Measurements from ENCODE around the gene COA1.
"Not testable (repeated sequence)": the region's sequence is repeated elsewhere in the genome, so short reads cannot be mapped to it uniquely, and the experiment has no call there.

COA1 gene

DNA sequence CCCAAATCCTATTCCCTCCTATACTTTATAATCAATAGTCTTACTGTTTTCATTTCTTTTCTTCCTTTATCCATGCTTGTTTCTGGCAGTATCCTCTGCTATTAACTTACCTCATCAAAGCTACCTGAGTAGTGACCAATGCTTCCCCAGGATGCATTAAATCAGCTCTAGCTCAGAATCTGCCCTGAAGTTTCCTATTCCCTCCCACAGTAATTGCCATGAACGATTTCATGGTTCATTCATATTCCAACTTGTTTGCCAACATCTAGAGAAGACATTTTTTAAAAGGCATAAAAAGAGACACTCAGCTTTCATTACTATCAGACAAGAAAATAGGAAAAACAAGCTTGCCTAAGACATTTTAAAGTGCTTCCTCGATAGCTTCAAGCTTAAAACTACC, 42.3 kb downstream of the COA1 start:
- DNase-seq: no peak

- no peak for DNase-seq
Measured at GRCh38 chr7:43680736-43681135, 48.6 kb downstream of the COA1 start.

DNA sequence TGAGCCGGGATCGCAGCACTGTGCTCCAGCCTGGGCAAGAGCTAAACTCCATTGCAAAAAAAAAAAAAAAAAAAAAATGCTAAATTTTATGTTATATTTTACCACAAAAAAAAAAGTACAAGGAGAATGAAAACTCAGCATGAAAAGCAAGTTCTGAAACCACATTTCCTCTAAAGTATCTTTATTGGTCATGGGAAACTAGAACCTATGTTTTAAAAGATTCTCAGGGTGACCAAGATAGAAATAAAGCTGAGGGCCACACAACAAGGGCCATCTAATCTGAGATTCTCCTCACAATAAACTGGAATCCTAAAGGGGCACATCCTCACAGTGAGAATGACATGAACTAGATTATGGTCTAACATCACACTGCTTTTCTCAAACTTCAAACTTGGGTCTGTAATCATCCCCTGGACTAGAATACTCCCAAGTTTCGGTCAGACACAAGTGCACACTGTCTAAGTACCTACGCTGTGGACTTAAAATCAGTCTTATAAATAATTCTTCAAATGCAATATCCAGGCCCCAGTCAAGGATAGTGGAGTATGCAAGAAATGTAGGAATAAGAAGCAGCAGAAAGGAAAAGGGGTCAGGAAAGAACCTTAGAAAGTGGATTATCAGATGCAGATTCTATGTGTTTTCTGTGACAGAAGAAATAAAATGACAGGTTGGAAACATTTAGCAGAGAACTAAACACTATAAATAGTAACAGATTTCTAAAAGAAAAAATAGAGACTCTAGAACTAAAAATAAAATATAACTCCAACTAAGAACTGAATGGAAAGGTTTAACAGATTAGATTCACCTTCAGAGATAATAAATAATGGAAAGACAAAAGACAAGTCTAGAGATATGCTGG, 49.9 kb downstream of the COA1 start:
- no peak for DNase-seq

- DNase-seq: no peak
Measured at GRCh38 chr7:43678315-43678714, 51.0 kb downstream of the COA1 start.

DNA sequence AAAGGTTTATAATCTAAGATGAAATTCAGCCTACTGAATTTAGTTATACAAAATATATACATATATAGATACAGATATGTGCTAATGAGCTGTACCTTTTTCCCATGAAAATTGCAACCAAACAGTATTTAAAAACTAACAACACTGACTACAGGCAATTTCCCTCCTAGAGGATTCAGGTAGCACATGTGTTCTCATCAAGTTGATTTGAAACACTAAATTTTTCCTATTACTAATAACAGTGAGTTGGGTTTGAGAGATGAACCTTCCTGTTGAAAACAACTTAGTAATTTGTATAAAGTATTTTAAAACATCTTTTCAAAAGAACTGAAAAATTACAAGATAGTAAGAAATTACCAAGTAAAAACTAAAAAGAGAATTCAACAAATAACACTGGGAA, 51.5 kb downstream of the COA1 start:
- no peak for DNase-seq

GRCh38 chr7:43674559-43675436, 54.5 kb downstream of the COA1 start:
- DNase-seq: no peak

GRCh38 chr7:43673243-43673976, 55.9 kb downstream of the COA1 start:
- DNase-seq: not testable (repeated sequence)

DNA sequence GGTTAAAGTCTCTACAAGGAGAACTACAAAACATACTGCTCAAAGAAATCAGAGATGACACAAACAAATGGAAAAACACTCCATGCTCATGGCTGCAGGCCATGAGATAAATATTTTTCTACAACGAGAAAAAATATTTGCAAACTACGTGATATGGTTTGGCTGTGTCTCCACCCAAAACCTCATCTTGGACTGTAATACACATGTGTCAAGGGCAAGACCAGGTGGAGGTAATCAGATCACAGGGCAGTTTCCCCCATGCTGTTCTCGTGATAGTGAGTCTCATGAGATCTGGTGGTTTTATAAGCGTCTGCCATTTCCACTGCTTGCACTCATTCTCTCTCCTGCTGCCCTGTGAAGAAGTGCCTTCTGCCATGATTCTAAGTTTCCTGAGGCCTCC, 57.8 kb downstream of the COA1 start:
- no peak for DNase-seq

- no peak for DNase-seq
Measured at GRCh38 chr7:43669286-43670081, 59.8 kb downstream of the COA1 start.

DNA sequence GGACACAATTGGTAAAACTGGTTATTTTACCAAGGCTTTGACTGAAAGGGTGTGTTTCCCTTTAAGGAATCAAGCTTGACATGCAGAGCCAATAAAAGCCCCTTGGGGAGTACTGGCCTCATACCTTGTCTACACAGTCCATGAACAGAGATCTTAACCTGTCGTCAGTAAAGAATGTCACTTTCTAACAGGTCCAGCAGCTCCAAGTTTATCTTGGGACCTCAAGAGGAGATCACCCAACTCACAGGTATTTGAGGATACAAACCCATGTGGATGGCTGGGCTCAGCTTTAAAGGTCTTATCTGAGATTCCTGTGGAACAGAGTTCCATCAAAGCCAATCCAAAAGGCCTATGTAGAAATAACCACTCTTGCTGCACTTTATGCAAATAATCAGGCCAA, 61.3 kb downstream of the COA1 start:
- DNase-seq: no peak

- DNase-seq: no peak
Measured at GRCh38 chr7:43666938-43667337, 62.4 kb downstream of the COA1 start.

DNA sequence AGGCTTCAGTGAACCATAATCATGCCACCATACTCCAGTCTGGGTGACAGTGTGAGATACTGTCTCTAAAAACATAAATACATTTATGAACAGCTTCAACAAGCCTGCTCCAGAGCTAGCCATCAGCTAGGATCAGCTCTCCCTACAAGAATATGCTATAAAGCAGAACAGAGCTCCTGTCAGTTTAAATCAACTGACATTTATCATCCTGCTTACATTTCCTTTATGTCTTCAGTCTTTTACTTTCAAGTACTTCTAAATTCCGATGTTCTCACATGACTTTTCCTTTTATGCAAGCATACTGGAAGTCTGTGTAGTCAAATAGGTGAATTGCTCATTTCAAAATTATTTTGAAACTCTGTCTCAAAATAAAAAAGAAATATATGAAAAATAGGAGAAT, 64.6 kb downstream of the COA1 start:
- no peak for DNase-seq

GRCh38 chr7:43660141-43660540, 69.2 kb downstream of the COA1 start:
- DNase-seq: no peak

DNA sequence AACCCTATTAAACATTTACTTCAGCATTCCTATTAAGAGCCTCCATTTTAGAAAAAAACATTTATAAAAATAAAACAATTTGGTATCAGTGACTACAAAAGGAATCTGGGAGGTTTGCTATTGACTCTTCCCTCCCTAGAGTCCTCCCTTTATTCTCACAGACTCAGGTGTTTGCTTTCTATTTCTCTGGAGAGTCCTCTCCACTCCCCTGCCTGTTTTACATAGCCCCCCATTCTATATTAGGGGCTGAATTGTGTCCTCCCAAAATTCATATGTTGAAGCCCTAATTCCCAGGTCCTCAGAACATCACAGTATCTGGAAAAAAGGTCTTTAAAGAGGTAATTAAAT, 69.8 kb downstream of the COA1 start:
- no peak for DNase-seq

- no peak for DNase-seq
Measured at GRCh38 chr7:43658718-43659548, 70.4 kb downstream of the COA1 start.

- DNase-seq: no peak
Measured at GRCh38 chr7:43656997-43657396, 72.3 kb downstream of the COA1 start.

- DNase-seq: no peak
Measured at GRCh38 chr7:43655584-43655983, 73.7 kb downstream of the COA1 start.

DNA sequence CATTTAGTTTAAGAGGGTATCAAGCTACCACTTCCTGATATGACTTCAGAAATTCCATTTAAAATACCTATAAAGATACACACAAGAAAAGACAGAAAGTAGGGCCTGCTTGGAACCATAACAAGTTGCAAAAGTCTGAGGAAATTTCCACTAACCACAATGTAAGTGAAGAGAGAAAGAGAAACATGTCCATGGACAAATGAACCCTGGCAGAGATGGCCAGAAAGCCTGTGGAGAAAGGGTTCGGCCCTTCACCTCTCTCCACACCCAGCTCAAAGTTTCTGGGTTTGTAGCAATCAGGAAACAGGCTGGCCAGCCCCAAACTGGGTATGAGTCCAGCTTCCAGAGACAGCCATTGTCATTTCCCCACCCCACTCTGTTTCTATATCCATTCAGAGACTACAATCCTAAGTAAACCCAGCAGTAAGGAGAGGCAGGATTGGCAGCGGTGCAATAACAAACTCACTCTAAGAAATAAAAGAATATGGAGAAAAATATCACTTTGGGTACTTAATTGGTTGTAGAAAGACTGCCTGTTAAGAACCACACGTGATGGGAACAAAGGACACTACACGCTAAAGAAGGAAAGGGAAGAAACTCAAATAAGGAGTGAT, 75.3 kb downstream of the COA1 start:
- no peak for DNase-seq

- DNase-seq: no peak
Measured at GRCh38 chr7:43653466-43653865, 75.9 kb downstream of the COA1 start.

DNA sequence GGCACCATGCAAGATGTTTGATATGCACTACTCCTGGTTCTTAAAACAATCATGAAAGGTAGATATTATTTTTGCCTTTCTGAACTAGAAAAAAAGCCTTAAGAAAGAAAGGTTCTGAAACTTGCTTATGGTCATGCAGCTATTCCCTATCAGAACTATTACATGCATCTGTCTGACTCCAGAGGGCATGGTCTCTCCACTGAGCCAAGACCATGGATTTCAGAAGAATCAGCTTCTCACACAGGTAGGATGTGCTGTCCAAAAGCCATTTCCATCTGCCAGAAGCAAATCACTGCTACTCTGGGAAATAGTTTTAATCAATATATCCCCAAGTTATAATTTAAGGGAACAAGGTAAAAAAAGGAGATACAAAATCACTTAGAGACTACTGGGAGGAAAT, 77.0 kb downstream of the COA1 start:
- no peak for DNase-seq

DNA sequence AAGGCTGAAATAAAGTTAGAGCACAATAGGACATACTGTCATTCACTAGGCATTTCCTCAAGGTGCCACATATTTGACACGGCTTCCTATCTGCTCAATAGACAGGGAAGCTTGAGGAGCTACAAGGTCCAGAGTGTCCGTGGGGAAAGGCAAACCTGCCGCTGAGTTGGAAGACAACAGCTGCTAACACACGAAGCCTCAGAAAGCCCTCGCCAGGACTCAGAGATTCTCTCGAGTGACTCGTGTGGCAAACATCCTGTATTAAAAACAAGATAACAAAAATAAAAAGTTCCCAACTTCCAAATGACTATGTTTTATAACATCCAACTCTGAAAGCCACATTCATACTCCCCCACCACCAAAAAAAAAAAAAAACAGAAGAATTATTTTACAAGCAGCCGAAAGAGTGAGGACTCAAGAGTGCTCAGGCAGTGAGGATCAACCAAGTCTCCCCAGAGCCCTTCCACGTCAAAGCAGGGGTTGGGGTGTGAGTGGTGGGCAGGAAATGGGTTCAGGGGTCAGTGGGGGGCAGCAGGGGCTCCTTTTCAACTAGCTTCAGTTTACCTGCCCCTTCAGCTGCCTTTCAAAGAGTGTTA, 78.8 kb downstream of the COA1 start:
- DNase-seq: no peak

Data from NCI-H774 (cell line).